ENCODE measurements around the gene SLC66A2.

- TF ChIP-seq CTCF (IDR thresholded peaks at IDR 0.05) (no peak), POLR2A (IDR thresholded peaks at IDR 0.05) (no peak)
These were observed 2.6 kb downstream of the SLC66A2 start for GRCh38 chr18:79948719-79949411.

Measured in stomach (tissue), 4 donors.